ENCODE results near the gene ZNF827.

- TF ChIP-seq CTCF (IDR thresholded peaks at IDR 0.05; ENCODE audit: poor library complexity, severe bottlenecking) (no peak), SMC3 (conservative IDR thresholded peaks at IDR 0.05; ENCODE audit: poor library complexity) (no peak), POLR2AphosphoS5 (IDR thresholded peaks at IDR 0.05) (no peak), MXI1 (conservative IDR thresholded peaks at IDR 0.05; ENCODE audit: poor library complexity, severe bottlenecking) (no peak), EP300 (conservative IDR thresholded peaks at IDR 0.05; ENCODE audit: poor library complexity, severe bottlenecking) (no peak), REST (IDR thresholded peaks at IDR 0.05; ENCODE audit: borderline replicate concordance) (no peak), EZH2 (IDR thresholded peaks at IDR 0.05; ENCODE audit: borderline replicate concordance, insufficient read depth, low read length, poor library complexity, severe bottlenecking) (no peak), TAF1 (IDR thresholded peaks at IDR 0.05; ENCODE audit: low read depth) (no peak), RAD21 (conservative IDR thresholded peaks at IDR 0.05) (no peak)
These were observed 114.9 kb downstream of the ZNF827 start for GRCh38 chr4:145823743-145824142.

Data from neural cell (in vitro differentiated cells).